A673 (cell line): ENCODE results near the gene KCNK17.

Source experiments
- CTCF ChIP-seq: fragments of 300-800, 200-600 bp; sonication (generic); conservative IDR thresholded peaks from 2 replicates; pipeline ENCODE4 v1.5.1; 2017; ENCODE audit warnings: low read depth, mild to moderate bottlenecking, antibody characterized with exemption, low read length, moderate library complexity, mixed read lengths
- EZH2 ChIP-seq: fragments of 200-600 bp; sonication (generic); IDR thresholded peaks from 2 replicates; pipeline ENCODE4 v1.6.1; 2017; ENCODE audit warnings: borderline replicate concordance, low read depth, mild to moderate bottlenecking, mixed read lengths, antibody characterized with exemption, low read length; ENCODE audit not compliant: poor library complexity, severe bottlenecking

GRCh38 chr6:39341352-39341751 lies 27.1 kb upstream of the KCNK17 start:
- TF ChIP-seq CTCF (no peak), EZH2 (no peak)
